Brain microvascular endothelial cell (primary cell): Measurements from ENCODE around the gene ACKR1.

ENCODE experiments used
- DNase-seq: peaks from one replicate; pipeline ENCODE4 v3.0.0-alpha.2; 2020
- H3K27ac ChIP-seq: fragments of 250-450 bp; sonication (Bioruptor Pico); 2 replicates; pipeline ENCODE4 v1.5.1; 2020; ENCODE audit warnings: mild to moderate bottlenecking, moderate library complexity
- H3K27me3 ChIP-seq: fragments of 250-450 bp; sonication (Bioruptor Pico); replicated peaks from 2 replicates; pipeline ENCODE4 v1.5.1; 2020; ENCODE audit warnings: mild to moderate bottlenecking
- H3K36me3 ChIP-seq: fragments of 250-450 bp; sonication (Bioruptor Pico); replicated peaks from 2 replicates; pipeline ENCODE4 v1.5.1; 2020; ENCODE audit warnings: mild to moderate bottlenecking
- H3K4me3 ChIP-seq: 2 replicates; pipeline ENCODE4 v1.5.1; 2011; ENCODE audit warnings: low read depth, mild to moderate bottlenecking, control low read depth, low read length, moderate library complexity
- CTCF ChIP-seq: IDR thresholded peaks from 2 replicates; pipeline ENCODE4 v1.5.1; 2011; ENCODE audit warnings: low read depth, mild to moderate bottlenecking, moderate library complexity, low read length, control low read depth, inconsistent platforms; ENCODE audit errors: missing control alignments
- in situ Hi-C: cut with HindIII; loops from 2 replicates; pipeline ENCODE4 v1.10.0; 2017; ENCODE audit warnings: low sequenced_read_pairs, low pct_ligation_motif_present

The ACKR1 gene

GRCh38 chr1:159204161-159205141 is at the start of gene ACKR1:
TSS of gene ACKR1 (plus strand) at chr1:159204875. CDS start at chr1:159204960, 85 bp downstream.
- H3K4me3 ChIP-seq = no peak within 1 kb of the TSS
- no peak for TF ChIP-seq CTCF
- H3K36me3 ChIP-seq = no peaks in the 10 kb centered on the region
- DNase-seq = no peak
- in situ Hi-C loops = no loop called here
- no peaks in the 10 kb centered on the region for H3K27me3 ChIP-seq
- no peak within 1 kb of the TSS for H3K27ac ChIP-seq

- Histone ChIP-seq H3K27me3 (no peaks in the 10 kb centered on the region), H3K4me3 (no peak overlapping the region), H3K36me3 (no peaks in the 10 kb centered on the region), H3K27ac (no peak overlapping the region)
- peak; percentile 100 for TF ChIP-seq CTCF
- in situ Hi-C loops = no loop called here
- DNase-seq = peak; percentile 78
Measured at GRCh38 chr1:159161001-159161718, 43.5 kb upstream of the ACKR1 start.

- Histone ChIP-seq H3K4me3 (no peak overlapping the region), H3K36me3 (no peaks in the 10 kb centered on the region), H3K27ac (no peak overlapping the region), H3K27me3 (peaks cover under 1% of the 10 kb centered on the region)
- DNase-seq = no peak
- in situ Hi-C loops = no loop called here
- TF ChIP-seq CTCF = no peak
Measured at GRCh38 chr1:159161719-159162026, 43.0 kb upstream of the ACKR1 start.

- TF ChIP-seq CTCF = no peak
- Histone ChIP-seq H3K27ac (no peak overlapping the region), H3K27me3 (peaks cover 2% of the 10 kb centered on the region), H3K36me3 (no peaks in the 10 kb centered on the region), H3K4me3 (no peak overlapping the region)
- no peak for DNase-seq
- in situ Hi-C loops = no loop called here
Measured at GRCh38 chr1:159162516-159163265, 42.0 kb upstream of the ACKR1 start.

GRCh38 chr1:159163614-159164228 is 41.0 kb upstream of the ACKR1 start:
- no peak for TF ChIP-seq CTCF
- no peak overlapping the region for H3K4me3 ChIP-seq
- no peak for DNase-seq
- no peaks in the 10 kb centered on the region for H3K36me3 ChIP-seq
- no peak overlapping the region for H3K27ac ChIP-seq
- H3K27me3 ChIP-seq = peaks cover 2% of the 10 kb centered on the region
- in situ Hi-C loops = no loop called here
